Hematopoietic multipotent progenitor cell treated with erythropoietin and hydrocortisone succinate and interleukin-3 and kit ligand, for 15 days (in vitro differentiated cells): ENCODE results near the gene KCNJ8.
"Not testable (repeated sequence)": the region's sequence is repeated elsewhere in the genome, so short reads cannot be mapped to it uniquely, and the experiment has no call there.

ENCODE experiments used
- DNase-seq: peaks from one replicate; pipeline ENCODE4 v3.0.0-alpha.2; 2015; ENCODE audit warnings: low spot score

The KCNJ8 gene

DNA sequence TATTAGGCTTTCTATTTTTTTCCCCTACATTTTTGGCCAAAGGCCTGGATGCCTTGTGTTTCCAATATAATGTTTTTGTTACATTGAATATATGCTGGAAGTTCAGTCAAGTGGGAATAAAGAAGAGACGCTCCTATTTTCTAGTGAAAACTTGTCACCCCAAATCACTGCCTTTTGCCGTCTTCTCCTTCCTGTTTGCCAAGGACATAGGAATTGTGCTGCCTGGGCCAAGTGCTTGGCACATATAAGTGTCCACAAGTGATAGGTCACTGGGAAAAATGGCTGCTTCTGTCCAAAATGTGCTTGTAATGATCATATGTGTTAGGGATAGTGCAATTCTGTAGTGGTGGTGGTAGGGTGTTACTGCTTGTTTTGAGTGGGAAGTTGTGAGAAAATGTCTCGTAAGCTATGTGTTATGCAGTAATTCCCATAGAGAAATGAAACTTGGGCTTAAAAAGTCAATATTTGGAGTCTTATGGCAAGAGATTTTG lies 11.6 kb upstream of the KCNJ8 start:
- no peak for DNase-seq

DNA sequence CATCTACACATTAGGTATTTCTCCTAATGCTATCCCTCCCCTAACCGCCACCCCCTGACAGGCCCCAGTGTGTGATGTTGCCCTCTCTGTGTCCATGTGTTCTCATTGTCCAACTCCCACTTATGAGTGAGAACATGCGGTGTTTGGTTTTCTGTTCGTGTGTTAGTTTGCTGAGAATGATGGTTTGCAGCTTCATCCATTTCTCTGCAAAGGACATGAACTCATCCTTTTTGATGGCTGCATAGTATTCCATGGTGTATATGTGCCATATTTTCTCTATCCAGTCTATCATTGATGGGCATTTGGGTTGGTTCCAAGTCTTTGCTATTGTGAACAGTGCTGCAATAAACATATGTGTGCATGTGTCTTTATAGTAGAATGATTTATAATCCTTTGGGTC lies 8.2 kb upstream of the KCNJ8 start:
- not testable (repeated sequence) for DNase-seq

DNA sequence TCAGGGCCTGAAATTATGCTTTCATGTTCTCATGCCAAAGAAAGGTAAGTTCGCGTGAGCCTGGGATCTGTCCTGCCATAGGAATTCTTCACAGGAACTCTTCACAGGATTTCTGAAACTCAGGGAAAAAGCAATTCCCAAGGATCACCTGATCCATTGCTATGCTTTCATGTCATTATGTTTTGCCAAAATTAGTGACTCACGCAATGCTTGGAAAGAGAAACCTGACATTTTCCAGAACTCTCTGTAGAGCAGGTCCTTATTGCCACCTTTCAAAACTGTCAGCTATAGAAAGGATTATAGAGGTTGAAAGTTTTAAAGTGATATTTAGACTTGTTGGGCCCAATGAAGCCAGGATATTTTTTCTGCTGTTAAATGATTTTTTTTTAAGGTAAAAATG lies 6.3 kb upstream of the KCNJ8 start:
- no peak for DNase-seq

DNA sequence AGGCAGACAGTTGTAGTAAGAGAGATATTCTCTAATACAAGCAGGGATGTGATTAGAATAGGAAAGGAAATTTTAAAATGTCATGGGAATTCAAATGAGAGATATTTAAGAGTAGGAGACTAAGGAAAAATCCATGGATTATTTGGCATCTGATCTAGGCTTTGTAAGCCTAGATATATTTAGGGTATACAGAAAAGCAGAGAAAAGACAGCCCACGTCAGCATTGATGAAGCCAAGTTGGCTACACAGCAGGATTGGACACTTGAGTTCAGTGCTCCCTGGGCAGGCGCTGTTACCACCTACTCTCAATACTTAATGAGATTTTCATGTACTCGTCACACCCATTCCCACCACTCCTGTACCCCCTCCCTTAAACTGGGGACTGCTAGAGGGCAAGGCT lies 1.7 kb upstream of the KCNJ8 start:
- DNase-seq = no peak

DNA sequence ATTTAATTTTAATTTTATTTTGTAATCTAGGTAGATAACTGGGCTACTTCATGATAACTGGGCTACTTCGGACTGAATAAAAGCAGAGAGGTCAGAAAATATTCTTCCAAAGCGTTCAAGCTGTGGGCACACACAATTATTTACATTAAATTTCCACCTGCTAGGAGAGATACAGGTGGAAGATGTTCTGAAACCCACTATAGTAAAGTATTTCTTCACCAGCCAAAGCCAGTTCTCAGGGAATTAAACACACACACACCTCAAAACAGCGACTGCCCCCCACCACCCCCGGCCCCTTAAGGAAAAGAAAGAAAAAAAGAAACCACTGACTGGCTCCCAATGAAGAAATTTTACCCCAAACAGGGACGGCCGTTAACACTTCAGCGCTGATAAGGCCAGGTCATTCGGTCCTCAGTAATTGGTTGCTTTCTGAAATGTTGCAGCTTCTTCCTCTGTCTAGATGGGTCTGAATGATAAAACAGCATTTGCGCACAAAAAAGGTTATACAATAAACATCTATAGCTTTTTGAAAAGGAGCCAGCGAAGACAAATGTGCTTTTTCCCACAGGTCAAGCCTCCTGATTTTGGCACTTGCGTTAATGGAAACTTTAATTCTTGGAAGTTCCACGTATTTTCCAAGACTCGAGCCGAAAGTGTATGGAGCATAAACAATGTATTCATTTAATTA lies 771 bp upstream of the KCNJ8 start:
- no peak for DNase-seq

DNA sequence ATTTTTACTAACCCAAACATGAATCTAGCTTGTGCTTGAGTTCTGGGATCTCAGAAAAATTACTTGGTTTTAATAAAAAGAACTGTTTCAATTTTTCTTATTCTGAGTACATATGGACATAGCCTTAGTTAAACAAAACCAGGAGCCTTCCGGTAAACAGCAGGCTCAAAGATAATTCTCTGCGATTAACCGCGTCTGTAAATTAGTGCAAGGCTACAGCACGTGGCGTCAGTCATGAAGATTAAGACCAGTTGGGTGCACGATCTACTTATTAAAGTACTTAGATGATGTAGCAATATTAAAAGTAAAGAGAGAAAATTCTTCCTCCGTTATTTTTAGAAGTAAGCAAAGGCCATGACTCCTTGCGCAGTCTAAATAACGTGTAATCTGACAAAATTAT lies 700 bp downstream of the KCNJ8 start:
- no peak for DNase-seq

DNA sequence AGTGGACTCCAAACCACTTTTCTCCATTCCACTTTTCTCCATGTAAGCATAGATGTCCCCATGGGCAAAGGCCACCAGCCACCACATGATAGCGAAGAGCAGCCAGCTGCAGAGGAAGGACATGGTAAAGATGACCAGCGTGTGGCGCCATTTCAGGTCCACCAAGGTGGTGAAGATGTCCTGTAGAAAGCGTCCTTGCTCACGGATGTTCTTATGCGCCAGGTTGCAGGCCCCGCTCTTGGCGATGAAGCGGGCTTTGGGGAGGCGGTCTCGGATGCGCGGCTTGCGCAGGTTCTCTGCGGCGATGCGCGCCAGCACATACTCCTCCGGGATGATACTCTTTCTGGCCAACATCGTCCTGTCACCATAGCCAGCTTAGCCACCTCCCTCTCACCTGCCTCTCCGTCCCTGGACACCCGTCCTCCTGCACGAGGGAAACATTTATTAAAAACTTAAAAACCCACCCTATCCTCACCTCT lies 1.2 kb downstream of the KCNJ8 start:
- DNase-seq = no peak

DNA sequence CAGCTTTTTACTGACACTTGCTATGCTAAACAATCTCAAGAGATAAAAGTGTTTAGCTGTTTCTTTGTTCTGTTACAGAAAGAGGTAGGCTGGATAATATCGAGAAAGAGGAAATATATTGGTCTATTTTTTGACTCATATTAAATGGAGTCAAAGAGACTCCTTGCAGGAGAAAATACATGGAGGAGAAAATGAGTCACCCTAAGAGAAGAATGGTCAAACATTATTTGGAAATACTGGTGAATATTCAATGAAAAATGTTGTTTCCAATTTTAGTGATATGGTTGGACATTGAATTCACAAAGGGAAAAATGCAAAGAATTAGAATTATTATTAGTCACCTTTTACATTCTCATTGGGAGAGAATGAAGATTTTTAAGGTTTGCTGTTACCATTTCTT lies 3.2 kb downstream of the KCNJ8 start:
- no peak for DNase-seq

DNA sequence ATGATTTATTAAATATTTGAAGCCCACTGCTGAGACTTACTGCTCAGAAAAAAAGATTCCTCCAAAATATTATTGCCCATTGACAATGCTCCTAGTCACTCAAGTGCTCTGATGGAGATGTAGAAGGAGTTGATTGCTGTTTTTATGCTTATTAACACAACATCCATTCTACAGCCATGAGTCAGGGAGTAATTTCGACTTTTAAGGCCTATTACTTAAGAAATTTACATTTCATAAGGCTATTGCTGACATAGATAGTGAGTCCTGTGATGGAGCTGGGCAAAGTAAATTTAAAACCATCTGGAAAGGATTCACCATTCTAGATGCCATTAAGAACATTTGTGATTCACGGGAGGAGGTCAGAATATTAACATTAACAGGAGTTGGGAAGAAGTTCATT lies 5.2 kb downstream of the KCNJ8 start:
- no peak for DNase-seq

DNA sequence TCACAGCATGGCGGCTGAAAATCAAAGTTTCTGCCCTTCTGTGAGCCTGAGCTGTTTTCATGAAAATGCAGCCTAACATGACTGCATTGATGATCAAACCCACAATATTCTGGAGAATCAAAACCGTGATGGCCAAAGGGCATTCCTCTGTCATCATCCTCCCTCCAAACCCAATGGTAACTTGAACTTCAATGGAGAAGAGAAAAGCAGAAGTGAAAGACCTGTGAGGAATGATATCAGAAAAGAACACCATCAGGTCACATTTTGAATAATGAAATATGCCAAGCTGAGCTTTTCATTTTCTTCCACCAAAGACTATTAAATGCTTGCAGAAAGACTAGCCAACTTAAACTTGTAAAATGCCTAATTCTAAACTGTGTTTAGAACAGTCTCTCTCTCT lies 8.1 kb downstream of the KCNJ8 start:
- no peak for DNase-seq

DNA sequence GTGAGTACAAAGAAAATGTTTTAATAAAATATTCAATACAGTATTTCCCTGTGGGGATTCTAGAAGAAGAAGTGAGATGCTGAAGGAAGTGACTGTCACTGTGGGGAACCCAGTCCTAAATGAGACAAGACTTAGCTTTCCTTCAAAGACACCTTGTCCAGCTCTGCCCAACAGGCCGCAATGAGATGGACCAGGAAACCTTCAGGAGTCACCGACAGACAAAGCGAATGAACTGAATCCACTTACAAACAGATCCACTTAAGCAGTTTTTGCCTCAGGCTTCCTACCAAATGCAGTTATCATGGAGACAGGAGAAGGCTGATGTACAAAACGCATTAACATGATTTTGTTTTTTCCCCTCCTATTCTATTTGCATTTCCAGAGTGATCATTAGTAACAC lies 9.6 kb downstream of the KCNJ8 start:
- no peak for DNase-seq

DNA sequence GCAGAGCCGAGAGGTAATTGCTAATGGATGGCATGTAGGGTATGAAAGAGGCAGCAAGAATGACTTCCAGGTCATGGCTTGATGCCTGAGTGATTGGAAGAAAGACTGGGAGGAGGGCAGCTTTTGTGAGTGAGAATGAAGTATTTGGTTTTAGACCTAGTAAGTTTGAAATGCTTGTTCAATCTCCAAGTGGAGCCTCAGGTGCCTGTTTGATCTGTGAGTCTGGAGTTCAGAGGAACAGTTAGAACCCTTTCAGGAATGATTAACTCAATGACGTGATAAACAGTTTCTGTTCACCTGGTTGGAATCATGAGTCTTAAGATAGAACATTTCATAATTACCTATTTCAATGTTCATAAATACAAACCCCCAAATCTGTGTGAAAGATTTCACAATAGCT lies 10.4 kb downstream of the KCNJ8 start:
- no peak for DNase-seq

DNA sequence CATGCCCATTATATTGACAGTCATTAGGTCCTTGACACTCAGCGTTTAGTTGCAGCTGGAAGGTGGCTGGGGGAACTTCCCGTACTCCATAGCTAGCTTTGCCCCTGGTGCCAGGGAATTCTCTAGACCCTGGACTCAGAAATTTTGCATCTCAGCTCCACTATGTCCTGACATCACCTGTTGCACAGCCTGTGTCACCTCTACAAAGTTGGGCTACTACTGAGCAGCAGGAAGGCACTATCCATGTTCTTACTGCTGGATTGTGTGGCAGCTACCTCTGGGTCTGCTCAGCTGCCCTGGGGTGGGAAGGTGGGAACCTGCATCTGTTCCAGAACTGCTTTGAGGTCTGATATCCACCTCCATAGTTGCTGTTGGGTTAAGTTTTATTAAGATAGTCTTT lies 11.0 kb downstream of the KCNJ8 start:
- DNase-seq = no peak

DNA sequence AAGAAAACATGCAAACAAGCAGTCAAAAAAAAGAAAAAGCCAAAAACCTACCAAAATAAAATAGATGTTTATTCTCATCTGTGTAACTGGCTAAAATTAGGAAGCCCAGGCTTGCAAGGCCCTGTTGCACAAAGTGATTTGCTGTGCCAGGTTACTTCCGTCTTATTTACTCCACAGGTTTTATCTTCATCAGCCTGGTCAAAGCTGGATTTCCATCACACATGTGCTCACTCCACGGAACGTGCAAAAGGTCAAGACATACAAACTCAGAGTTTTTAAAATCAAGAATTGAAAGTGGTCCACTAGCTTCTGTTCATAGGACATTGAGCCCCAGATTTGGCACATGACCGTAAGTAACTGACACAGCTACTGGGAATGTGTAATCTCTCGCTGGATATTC lies 14.8 kb downstream of the KCNJ8 start:
- no peak for DNase-seq

DNA sequence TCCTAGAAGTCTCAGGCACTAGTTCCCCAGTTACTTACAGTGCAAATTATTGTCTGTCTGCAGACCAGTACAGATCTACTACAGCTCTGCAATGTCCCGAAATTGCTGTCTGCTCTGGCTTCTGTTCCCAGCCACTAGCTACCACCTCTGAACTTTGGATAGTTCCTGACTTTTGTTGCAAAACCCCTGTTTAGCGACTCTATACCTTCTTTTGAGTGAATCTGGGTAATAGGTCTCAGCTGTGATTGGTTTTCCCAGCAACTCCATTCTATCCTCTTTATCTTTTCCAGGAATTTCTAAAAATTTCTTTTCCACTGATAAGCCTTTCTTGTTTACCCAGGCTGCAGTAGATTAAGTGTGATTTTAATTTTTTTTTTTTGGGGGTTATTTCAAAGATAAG lies 16.8 kb downstream of the KCNJ8 start:
- DNase-seq = no peak

DNA sequence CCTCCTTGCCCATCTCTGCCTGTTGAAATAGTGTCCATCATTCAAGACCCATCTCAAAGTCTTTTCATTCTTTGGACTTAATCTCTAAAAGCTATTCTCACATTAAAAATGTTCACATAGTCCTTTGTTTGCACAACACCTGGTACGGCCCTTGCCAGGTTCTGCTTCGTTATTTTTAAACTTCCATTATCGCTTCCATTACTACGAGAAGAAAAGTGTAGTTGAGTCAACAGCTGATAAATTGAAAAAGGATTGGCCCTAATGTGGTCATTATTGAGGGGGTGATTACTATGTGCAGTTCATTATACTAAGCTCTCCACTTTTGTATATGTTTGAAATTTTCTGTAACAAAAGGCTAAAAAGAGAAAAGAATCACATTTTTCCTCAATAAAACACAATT lies 17.8 kb downstream of the KCNJ8 start:
- DNase-seq = no peak

DNA sequence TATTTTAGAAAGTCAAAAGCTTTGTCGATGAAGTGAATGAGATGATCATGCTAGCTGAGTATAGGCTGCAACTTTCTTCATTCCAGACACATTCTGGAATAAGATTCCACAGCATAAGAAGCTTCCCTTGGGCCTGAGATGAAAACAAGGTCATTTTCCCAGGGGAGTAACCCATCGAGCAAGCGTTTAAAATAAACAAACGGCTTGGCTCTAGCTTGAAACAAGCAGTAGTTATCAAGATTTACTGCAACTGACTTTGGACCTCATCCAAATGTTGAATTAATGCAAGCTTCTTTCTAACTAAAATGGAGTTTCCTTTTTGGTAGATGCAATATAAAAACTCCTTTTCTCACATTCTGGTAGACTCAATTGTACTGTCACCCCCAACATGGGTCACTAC lies 23.0 kb downstream of the KCNJ8 start:
- no peak for DNase-seq

DNA sequence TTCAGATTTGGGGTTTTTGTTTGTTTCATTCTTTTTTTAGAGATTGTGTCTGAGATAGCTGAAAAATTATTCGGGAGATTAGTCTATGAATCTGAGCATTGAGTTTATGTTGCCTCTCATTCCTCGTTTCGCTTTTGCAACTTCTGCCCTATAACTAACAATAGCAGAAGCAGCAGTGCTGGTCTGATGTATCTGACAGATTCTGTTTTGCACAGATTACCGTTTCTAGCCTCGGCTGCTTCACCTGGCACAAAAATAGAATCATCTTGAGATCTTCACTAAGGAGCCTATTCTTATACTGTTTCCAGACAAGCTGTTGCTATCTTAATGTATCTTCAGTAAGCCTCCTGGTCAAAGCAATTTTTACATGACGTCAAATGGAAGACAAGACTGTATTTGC lies 29.2 kb downstream of the KCNJ8 start:
- no peak for DNase-seq

DNA sequence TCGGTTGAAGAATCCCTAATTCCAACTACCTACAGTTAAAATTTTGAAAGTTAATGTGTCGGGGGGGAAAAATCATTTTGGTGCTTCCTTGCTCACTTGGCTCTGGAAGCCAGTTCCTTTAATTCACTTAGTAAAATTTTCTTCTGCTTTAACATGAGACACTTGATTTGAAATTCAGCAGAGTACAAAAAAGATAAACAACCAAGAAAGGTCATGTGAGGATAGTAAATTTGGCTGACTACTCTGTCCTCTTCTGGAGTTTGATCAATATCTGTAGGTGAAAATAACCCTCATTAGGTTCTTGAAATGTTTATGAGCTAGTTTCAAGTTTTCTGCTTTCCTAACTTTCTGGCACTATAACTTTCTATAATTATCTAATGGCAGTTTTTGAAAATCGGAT lies 43.4 kb downstream of the KCNJ8 start:
- no peak for DNase-seq

DNA sequence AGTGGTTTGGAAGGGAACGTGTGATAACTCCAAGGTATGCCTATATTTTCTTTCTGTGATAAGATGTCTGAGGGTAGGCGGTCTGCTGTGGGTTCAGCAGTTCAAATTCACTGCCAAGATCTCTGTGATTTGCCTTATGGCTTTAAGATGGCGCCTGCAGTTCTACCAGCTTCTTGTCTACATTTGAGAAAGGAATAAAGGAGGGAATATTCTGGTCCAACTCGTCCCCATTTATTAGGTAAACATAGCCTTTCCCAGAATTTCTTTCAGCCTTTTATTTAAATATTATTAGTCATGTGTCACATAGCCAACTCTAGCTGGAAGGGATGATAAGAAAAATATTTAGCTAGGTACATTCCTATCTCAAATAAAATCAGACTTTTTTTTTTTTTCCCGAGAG lies 48.8 kb downstream of the KCNJ8 start:
- DNase-seq = no peak

DNA sequence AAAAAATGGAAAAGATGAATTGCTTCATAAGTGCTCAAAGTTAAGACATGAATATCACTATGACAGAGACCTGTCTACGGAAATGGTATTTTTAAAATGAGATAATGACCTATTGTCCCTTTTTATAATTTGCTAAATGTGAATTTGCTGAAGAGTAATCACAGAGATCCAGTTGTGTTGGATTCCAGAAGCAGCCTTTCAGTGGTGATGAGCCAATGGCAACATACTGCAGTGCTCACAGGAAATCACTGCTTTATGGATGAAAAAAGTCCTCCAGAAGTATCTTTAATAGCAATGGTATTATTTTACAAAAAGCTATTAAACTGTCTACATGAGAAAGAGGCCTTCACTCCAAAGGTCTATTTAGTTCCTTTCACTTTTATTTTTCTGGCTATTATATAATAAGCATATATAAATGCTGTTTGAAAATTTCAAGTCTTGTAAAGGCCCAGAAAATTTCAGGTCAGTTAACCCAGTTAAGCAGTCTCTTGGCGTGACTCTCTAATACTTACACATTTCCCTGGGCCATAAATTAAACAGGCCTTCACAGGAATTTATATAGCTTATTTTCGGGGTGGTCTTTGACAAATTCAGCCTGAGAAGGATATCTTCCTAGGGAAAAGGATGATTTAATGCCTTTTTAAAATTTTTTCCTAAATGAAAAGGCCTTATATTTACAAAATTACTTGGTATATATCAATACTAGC lies 55.4 kb downstream of the KCNJ8 start:
- no peak for DNase-seq

DNA sequence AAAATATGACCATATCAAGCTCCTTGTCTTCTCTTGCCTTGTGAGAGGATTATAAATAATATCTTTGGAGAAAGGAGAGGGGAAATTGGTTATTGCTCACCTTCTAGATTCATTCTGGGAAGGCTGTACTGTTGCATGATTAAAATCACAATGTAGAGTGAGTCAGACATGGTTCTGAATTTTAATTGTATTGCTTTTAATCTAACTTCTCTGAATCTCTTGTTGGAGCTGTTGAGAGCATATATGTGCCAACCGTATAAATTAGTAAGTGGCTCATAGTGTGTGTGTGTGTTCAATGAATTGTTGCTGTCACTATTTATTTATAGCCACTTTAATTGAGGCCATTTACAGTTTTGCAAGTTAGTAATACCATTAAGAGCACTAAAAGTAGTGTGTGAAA lies 56.1 kb downstream of the KCNJ8 start:
- no peak for DNase-seq

DNA sequence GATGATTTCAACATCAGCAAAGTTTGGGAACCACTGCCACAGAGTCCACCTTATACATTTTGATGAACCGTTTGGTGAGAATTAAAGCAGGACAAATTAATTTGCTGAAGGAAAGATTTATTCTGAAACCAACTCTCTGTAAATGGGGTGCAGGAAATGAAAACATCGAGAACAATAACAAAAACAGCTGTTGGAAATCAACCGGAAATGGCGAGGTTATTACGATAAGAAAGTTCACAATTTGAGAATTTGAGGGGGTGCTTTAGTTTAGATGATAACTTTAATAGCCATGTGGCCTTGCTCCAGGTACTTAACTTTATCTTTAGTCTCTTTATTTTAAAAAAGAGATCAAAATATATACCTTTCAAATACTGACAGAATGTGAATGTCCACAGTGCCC lies 56.7 kb downstream of the KCNJ8 start:
- DNase-seq = no peak

DNA sequence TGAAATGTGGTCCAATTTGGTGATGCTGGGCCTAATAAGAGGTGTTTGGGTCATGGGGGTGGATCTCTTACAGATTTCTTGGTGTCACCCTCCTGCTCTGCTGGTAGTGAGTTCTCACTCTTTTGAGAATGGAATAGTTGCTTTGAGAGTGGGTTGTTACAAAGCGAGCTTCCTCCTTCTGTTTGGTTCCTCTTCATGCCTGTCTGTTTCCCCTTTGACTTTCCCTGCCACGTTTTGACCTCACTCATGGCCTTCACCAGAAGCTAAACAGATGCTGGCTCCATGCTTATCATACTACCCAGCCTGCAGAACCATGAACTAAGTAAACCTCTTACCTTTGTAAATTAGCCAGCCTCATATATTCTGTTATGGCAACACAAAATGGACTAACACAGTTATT lies 59.1 kb downstream of the KCNJ8 start:
- DNase-seq = no peak
